Endothelial cell of umbilical vein (primary cell): ENCODE data around the gene RABL3.

Source experiments
- POLR2AphosphoS5 ChIP-seq: IDR thresholded peaks from 2 replicates; pipeline ENCODE4 v1.6.1; 2012; ENCODE audit warnings: low read depth, mild to moderate bottlenecking, control low read depth, low read length, moderate library complexity; ENCODE audit not compliant: insufficient read depth
- TF ChIP-seq, protein P1 (sequence below), 2 donors: IDR thresholded peaks; 1 replicate in 1 of 2; 2 replicates in 1 of 2; pipeline ENCODE4 v1.5.1; 2011; ENCODE audit warnings: low read length in 2 of 2, mild to moderate bottlenecking in 2 of 2, moderate library complexity in 2 of 2, control low read depth in 1 of 2, inconsistent platforms in 1 of 2, low read depth in 1 of 2; ENCODE audit not compliant: insufficient read depth in 1 of 2; ENCODE audit errors: extremely low read depth in 1 of 2
- TF ChIP-seq, protein P2 (sequence below): IDR thresholded peaks from 2 replicates; pipeline ENCODE4 v1.6.1; 2011; ENCODE audit not compliant: insufficient read depth, insufficient read length

DNA sequence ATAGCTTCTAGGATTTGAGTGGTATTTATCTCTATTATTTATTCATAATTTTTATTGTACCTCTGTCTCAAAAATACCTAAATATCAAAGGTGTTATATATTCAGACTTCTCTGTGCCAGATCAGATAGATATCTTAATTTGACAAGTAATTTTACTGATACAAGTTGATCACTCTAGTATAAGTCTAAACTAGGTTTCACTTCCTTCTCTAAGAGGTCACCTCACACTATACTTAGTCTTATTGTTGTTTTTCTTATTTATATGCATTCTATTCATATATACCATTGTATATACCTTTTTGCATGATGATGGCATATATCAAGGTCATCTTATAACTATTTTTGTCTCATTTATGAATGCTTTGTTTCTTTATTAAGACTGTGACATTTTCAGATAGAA is 33.9 kb downstream of the RABL3 start:
- TF ChIP-seq, protein P1, sequence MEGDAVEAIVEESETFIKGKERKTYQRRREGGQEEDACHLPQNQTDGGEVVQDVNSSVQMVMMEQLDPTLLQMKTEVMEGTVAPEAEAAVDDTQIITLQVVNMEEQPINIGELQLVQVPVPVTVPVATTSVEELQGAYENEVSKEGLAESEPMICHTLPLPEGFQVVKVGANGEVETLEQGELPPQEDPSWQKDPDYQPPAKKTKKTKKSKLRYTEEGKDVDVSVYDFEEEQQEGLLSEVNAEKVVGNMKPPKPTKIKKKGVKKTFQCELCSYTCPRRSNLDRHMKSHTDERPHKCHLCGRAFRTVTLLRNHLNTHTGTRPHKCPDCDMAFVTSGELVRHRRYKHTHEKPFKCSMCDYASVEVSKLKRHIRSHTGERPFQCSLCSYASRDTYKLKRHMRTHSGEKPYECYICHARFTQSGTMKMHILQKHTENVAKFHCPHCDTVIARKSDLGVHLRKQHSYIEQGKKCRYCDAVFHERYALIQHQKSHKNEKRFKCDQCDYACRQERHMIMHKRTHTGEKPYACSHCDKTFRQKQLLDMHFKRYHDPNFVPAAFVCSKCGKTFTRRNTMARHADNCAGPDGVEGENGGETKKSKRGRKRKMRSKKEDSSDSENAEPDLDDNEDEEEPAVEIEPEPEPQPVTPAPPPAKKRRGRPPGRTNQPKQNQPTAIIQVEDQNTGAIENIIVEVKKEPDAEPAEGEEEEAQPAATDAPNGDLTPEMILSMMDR (IDR thresholded peaks at IDR 0.05; ENCODE audit: extremely low read depth in 1 of 2, insufficient read depth in 1 of 2, low read depth in 1 of 2, low read length in 2 of 2) = no peak
- TF ChIP-seq, protein P2, sequence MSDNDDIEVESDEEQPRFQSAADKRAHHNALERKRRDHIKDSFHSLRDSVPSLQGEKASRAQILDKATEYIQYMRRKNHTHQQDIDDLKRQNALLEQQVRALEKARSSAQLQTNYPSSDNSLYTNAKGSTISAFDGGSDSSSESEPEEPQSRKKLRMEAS = no peak
- TF ChIP-seq POLR2AphosphoS5 = no peak
